Stimulated activated CD8-positive, alpha-beta memory T cell treated with anti-CD3 and anti-CD28 coated beads, Interleukin-7, amount 100 ng/mL, for 4 hours (primary cell): ENCODE results near the gene ISG20.

Source experiments
- DNase-seq, 2 donors: peaks; one replicate each; pipeline ENCODE4 v3.0.0-alpha.2; 2020; ENCODE audit warnings: low read depth in 2 of 2

The ISG20 gene

GRCh38 chr15:88688394-88688933, 49.6 kb downstream of the ISG20 start:
- no peak for DNase-seq

- no peak for DNase-seq
These were observed 51.5 kb downstream of the ISG20 start for GRCh38 chr15:88690331-88690730.

- DNase-seq = no peak
These were observed 54.4 kb downstream of the ISG20 start for GRCh38 chr15:88693191-88693590.

- DNase-seq = no peak
These were observed 56.3 kb downstream of the ISG20 start for GRCh38 chr15:88695101-88695500.

GRCh38 chr15:88695691-88696251, 57.0 kb downstream of the ISG20 start:
- no peak for DNase-seq

GRCh38 chr15:88696254-88696653, 57.4 kb downstream of the ISG20 start:
- DNase-seq = no peak

GRCh38 chr15:88697276-88697675, 58.5 kb downstream of the ISG20 start:
- no peak for DNase-seq

- DNase-seq = no peak
These were observed 61.0 kb downstream of the ISG20 start for GRCh38 chr15:88699861-88700260.

- DNase-seq = no peak
These were observed 61.9 kb downstream of the ISG20 start for GRCh38 chr15:88700716-88701115.

GRCh38 chr15:88701561-88702095, 62.8 kb downstream of the ISG20 start:
- DNase-seq = no peak

GRCh38 chr15:88702983-88703382, 64.2 kb downstream of the ISG20 start:
- DNase-seq = no peak

GRCh38 chr15:88703533-88703932, 64.7 kb downstream of the ISG20 start:
- no peak for DNase-seq

- DNase-seq = no peak
These were observed 66.3 kb downstream of the ISG20 start for GRCh38 chr15:88704791-88705768.

- DNase-seq = no peak
These were observed 67.0 kb downstream of the ISG20 start for GRCh38 chr15:88705769-88706165.
